HEK293 (cell line): ENCODE data around the gene IGFBP4.
A peak's percentile ranks its signal among the peaks of the same experiment; 100 is the strongest.

ENCODE experiments used
- CTCF ChIA-PET: fragments of 350-600 bp; formaldehyde crosslinking; extraction: SDS; loops from one replicate; lab custom pipeline; 2021; ENCODE audit warnings: antibody characterized with exemption; lab: Yijun Ruan, JAX
- POLR2A ChIA-PET: fragments of 300-600 bp; formaldehyde crosslinking; extraction: SDS; loops from one replicate; lab custom pipeline; 2020; ENCODE audit warnings: antibody characterized with exemption, inconsistent platforms; lab: Yijun Ruan, JAX
- H3K27ac ChIP-seq: fragments of 200-500 bp; sonication (Bioruptor generic); 2 replicates; pipeline ENCODE4 v1.5.1; 2014; ENCODE audit warnings: low read depth, low read length, control low read depth, inconsistent platforms; ENCODE audit errors: extremely low read depth
- H3K36me3 ChIP-seq, 2 experiments: fragments of 200-500 bp in 1 of 2; sonication (Bioruptor generic) in 1 of 2; 1 replicate in 1 of 2; 2 replicates in 1 of 2; pipeline ENCODE4 v1.5.1; 2014 to 2017; ENCODE audit warnings: inconsistent platforms in 2 of 2, low read length in 2 of 2; ENCODE audit not compliant: control insufficient read depth in 2 of 2, insufficient read depth in 1 of 2
- H3K4me1 ChIP-seq: fragments of 200-500 bp; sonication (Bioruptor generic); 2 replicates; pipeline ENCODE4 v1.5.1; 2014; ENCODE audit warnings: mild to moderate bottlenecking, low read length, inconsistent platforms; ENCODE audit not compliant: control insufficient read depth, insufficient read depth
- H3K4me3 ChIP-seq: 2 replicates; pipeline ENCODE4 v1.5.1; 2011; ENCODE audit warnings: low read depth, mild to moderate bottlenecking, control low read depth, low read length, moderate library complexity
- H3K9me3 ChIP-seq: fragments of 200-500 bp; sonication (Bioruptor generic); 2 replicates; pipeline ENCODE4 v1.5.1; 2014; ENCODE audit warnings: low read depth, low read length, inconsistent platforms; ENCODE audit not compliant: control insufficient read depth, insufficient read depth
- BCL11A ChIP-seq: fragments of 450-650 bp; formaldehyde crosslinking; IDR thresholded peaks from 2 replicates; pipeline ENCODE4 v1.5.1; 2016; ENCODE audit warnings: low read depth, missing biosample characterization, missing genetic modification characterization
- CTCF ChIP-seq: fragments of 450-650 bp; formaldehyde crosslinking; IDR thresholded peaks from 2 replicates; pipeline ENCODE4 v1.5.1; 2016; ENCODE audit warnings: missing biosample characterization, missing genetic modification characterization
- FEZF1 ChIP-seq: fragments of 450-650 bp; formaldehyde crosslinking; IDR thresholded peaks from 2 replicates; pipeline ENCODE4 v1.5.1; 2016; ENCODE audit warnings: missing biosample characterization, missing genetic modification characterization
- GLI4 ChIP-seq: fragments of 450-650 bp; formaldehyde crosslinking; IDR thresholded peaks from 2 replicates; pipeline ENCODE4 v1.5.1; 2016; ENCODE audit warnings: missing biosample characterization, missing genetic modification characterization
- KLF10 ChIP-seq: fragments of 450-650 bp; IDR thresholded peaks from 2 replicates; pipeline ENCODE4 v1.5.1; 2018; ENCODE audit warnings: missing biosample characterization, mild to moderate bottlenecking, missing genetic modification characterization
- KLF7 ChIP-seq: fragments of 450-650 bp; formaldehyde crosslinking; IDR thresholded peaks from 2 replicates; pipeline ENCODE4 v1.5.1; 2016; ENCODE audit warnings: missing biosample characterization, missing genetic modification characterization, borderline replicate concordance
- KLF9 ChIP-seq: fragments of 450-650 bp; formaldehyde crosslinking; IDR thresholded peaks from 2 replicates; pipeline ENCODE4 v1.5.1; 2016; ENCODE audit warnings: missing biosample characterization, missing genetic modification characterization, low read depth
- PATZ1 ChIP-seq: fragments of 450-650 bp; formaldehyde crosslinking; IDR thresholded peaks from 2 replicates; pipeline ENCODE4 v1.5.1; 2016; ENCODE audit warnings: missing biosample characterization, missing genetic modification characterization
- PBX3 ChIP-seq: sonication (generic); formaldehyde crosslinking; IDR thresholded peaks from 2 replicates; pipeline ENCODE4 v1.8.1; 2022; ENCODE audit warnings: mild to moderate bottlenecking, moderate library complexity, missing genetic modification reagents
- PRDM1 ChIP-seq: fragments of 450-650 bp; formaldehyde crosslinking; IDR thresholded peaks from 2 replicates; pipeline ENCODE4; 2016; ENCODE audit warnings: missing biosample characterization, missing genetic modification characterization
- PRDM4 ChIP-seq: fragments of 450-650 bp; formaldehyde crosslinking; IDR thresholded peaks from 2 replicates; pipeline ENCODE4 v1.5.1; 2017; ENCODE audit warnings: missing biosample characterization, missing genetic modification characterization
- SP2 ChIP-seq: fragments of 450-650 bp; formaldehyde crosslinking; IDR thresholded peaks from 2 replicates; pipeline ENCODE4 v1.5.1; 2016; ENCODE audit warnings: missing biosample characterization, missing genetic modification characterization
- TRIM28 ChIP-seq: IDR thresholded peaks from 2 replicates; pipeline ENCODE4 v1.6.1; 2011; ENCODE audit warnings: low read length, control low read depth, borderline replicate concordance
- YY2 ChIP-seq: fragments of 450-650 bp; formaldehyde crosslinking; IDR thresholded peaks from 2 replicates; pipeline ENCODE4 v1.5.1; 2016; ENCODE audit warnings: missing biosample characterization, missing genetic modification characterization
- ZBTB20 ChIP-seq: fragments of 450-650 bp; formaldehyde crosslinking; IDR thresholded peaks from 2 replicates; pipeline ENCODE4 v1.5.1; 2016; ENCODE audit warnings: missing biosample characterization, missing genetic modification characterization
- ZNF10 ChIP-seq: fragments of 450-650 bp; formaldehyde crosslinking; IDR thresholded peaks from 2 replicates; pipeline ENCODE4 v1.5.1; 2017; ENCODE audit warnings: missing biosample characterization, missing genetic modification characterization
- ZNF2 ChIP-seq: fragments of 450-650 bp; formaldehyde crosslinking; IDR thresholded peaks from 2 replicates; pipeline ENCODE4 v1.5.1; 2016; ENCODE audit warnings: missing biosample characterization, missing genetic modification characterization
- ZNF324 ChIP-seq: fragments of 450-650 bp; formaldehyde crosslinking; IDR thresholded peaks from 2 replicates; pipeline ENCODE4 v1.5.1; 2016; ENCODE audit warnings: missing biosample characterization, missing genetic modification characterization
- ZNF335 ChIP-seq: fragments of 450-650 bp; formaldehyde crosslinking; conservative IDR thresholded peaks from 2 replicates; pipeline ENCODE4 v1.5.1; 2016; ENCODE audit warnings: missing biosample characterization, missing genetic modification characterization
- ZNF394 ChIP-seq: fragments of 450-650 bp; formaldehyde crosslinking; IDR thresholded peaks from 2 replicates; pipeline ENCODE4 v1.5.1; 2016; ENCODE audit warnings: missing biosample characterization, missing genetic modification characterization, mild to moderate bottlenecking, moderate library complexity, borderline replicate concordance
- ZNF501 ChIP-seq: fragments of 450-650 bp; formaldehyde crosslinking; IDR thresholded peaks from 2 replicates; pipeline ENCODE4 v1.5.1; 2016; ENCODE audit warnings: missing biosample characterization, missing genetic modification characterization
- ZNF580 ChIP-seq: fragments of 450-650 bp; formaldehyde crosslinking; IDR thresholded peaks from 2 replicates; pipeline ENCODE4 v1.5.1; 2016; ENCODE audit warnings: missing biosample characterization, missing genetic modification characterization
- ZNF621 ChIP-seq: fragments of 450-650 bp; formaldehyde crosslinking; IDR thresholded peaks from 2 replicates; pipeline ENCODE4 v1.5.1; 2017; ENCODE audit warnings: missing biosample characterization, missing genetic modification characterization
- ZNF639 ChIP-seq: fragments of 450-650 bp; formaldehyde crosslinking; IDR thresholded peaks from 2 replicates; pipeline ENCODE4 v1.5.1; 2016; ENCODE audit warnings: missing biosample characterization, missing genetic modification characterization
- ZNF677 ChIP-seq: fragments of 450-650 bp; IDR thresholded peaks from 2 replicates; pipeline ENCODE4 v1.5.0; 2018; ENCODE audit warnings: missing biosample characterization, mild to moderate bottlenecking, missing genetic modification characterization, moderate library complexity
- ZNF792 ChIP-seq: fragments of 450-650 bp; formaldehyde crosslinking; IDR thresholded peaks from 2 replicates; pipeline ENCODE4 v1.5.1; 2016; ENCODE audit warnings: missing biosample characterization, missing genetic modification characterization
- ZSCAN23 ChIP-seq: fragments of 450-650 bp; formaldehyde crosslinking; IDR thresholded peaks from 2 replicates; pipeline ENCODE4 v1.5.1; 2016; ENCODE audit warnings: missing biosample characterization, missing genetic modification characterization
- ZXDB ChIP-seq: fragments of 450-650 bp; formaldehyde crosslinking; IDR thresholded peaks from 2 replicates; pipeline ENCODE4 v1.5.1; 2016; ENCODE audit warnings: missing biosample characterization, missing genetic modification characterization

The IGFBP4 gene

GRCh38 chr17:40417609-40418427 is 25.4 kb upstream of the IGFBP4 start, which contains the start of gene TOP2A:
TSS of gene TOP2A (minus strand) at chr17:40417896. CDS start at chr17:40417791, 105 bp downstream.
- H3K36me3 ChIP-seq, result peaks cover 24 to 37% of the 10 kb centered on the region in 2 experiments
- ChIA-PET POLR2A (interaction anchor here (0.6 to 2.1 kb wide), 56 partner anchors 8 to 1369 kb away, joined by 3 to 32 read pairs (median 5); partner anchors contain the start of genes EIF1, IGFBP4, JUP and WIPF2), CTCF (interaction anchor here (0.5 to 8.4 kb wide), 18 partner anchors 9 to 1417 kb away, joined by 3 to 84 read pairs (median 4); no protein-coding TSS in a partner anchor)
- peak within 1 kb of the TSS; percentile 96 for H3K4me3 ChIP-seq
- H3K27ac ChIP-seq, result peak within 1 kb of the TSS; percentile 94
- no peaks in the 10 kb centered on the region for H3K9me3 ChIP-seq
- peaks cover 3% of the 10 kb centered on the region for H3K4me1 ChIP-seq
- peak; percentile 85 for TF ChIP-seq FEZF1 (tag by site-specific recombination)
- TF ChIP-seq ZNF394, result peak; percentile 89
- peak; percentile 83 for TF ChIP-seq ZBTB20 (tag by site-specific recombination)
- TF ChIP-seq ZNF639 (tag by site-specific recombination), result 0 out of 2 replicates have a peak, but pooled peaks have one; percentile 14
- no peak for TF ChIP-seq ZNF621 (tag by site-specific recombination)
- peak; percentile 79 for TF ChIP-seq KLF9
- no peak for TF ChIP-seq BCL11A (tag by site-specific recombination)
- peak; percentile 51; the same call in 1 of the 2 replicates for TF ChIP-seq ZNF580 (tag by site-specific recombination)
- TF ChIP-seq KLF10 (tag by site-specific recombination), result no peak
- TF ChIP-seq SP2 (tag by site-specific recombination), result peak; percentile 98
- TF ChIP-seq PBX3, result peak; percentile 96; the same call in 1 of the 2 replicates
- TF ChIP-seq PRDM1 (tag by site-specific recombination), result 0 out of 2 replicates have a peak, but pooled peaks have one; percentile 53
- TF ChIP-seq ZXDB (tag by site-specific recombination), result peak; percentile 15; the same call in 1 of the 2 replicates
- 0 out of 2 replicates have a peak, but pooled peaks have one; percentile 5 for TF ChIP-seq CTCF (tag by site-specific recombination)
- no peak for TF ChIP-seq GLI4 (tag by site-specific recombination)
- TF ChIP-seq ZNF792, result peak; percentile 59; the same call in 1 of the 2 replicates
- peak; percentile 82; the same call in 1 of the 2 replicates for TF ChIP-seq ZNF2 (tag by site-specific recombination)
- peak; percentile 60; the same call in 1 of the 2 replicates for TF ChIP-seq ZNF501
- TF ChIP-seq ZNF335 (tag by site-specific recombination), result peak; percentile 99
- TF ChIP-seq KLF7, result 0 out of 2 replicates have a peak, but pooled peaks have one; percentile 62
- 0 out of 2 replicates have a peak, but pooled peaks have one; percentile 20 for TF ChIP-seq ZNF677 (tag by site-specific recombination)
- TF ChIP-seq ZSCAN23, result no peak
- peak; percentile 10; the same call in 1 of the 2 replicates for TF ChIP-seq TRIM28
- peak; percentile 47 for TF ChIP-seq PATZ1 (tag by site-specific recombination)
- TF ChIP-seq ZNF10 (tag by site-specific recombination), result no peak
- no peak for TF ChIP-seq YY2 (tag by site-specific recombination)
- peak; percentile 32; the same call in 1 of the 2 replicates for TF ChIP-seq PRDM4 (tag by site-specific recombination)
- no peak for TF ChIP-seq ZNF324
